GM10266 (cell line): ENCODE measurements around the gene SH2D3C.

ENCODE experiments used
- DNase-seq: peaks from one replicate; pipeline ENCODE4 v3.0.0; 2012; ENCODE audit errors: extremely low spot score
- TF ChIP-seq, protein P1 (sequence below): IDR thresholded peaks from 2 replicates; pipeline ENCODE4 v1.5.1; 2012; ENCODE audit warnings: mild to moderate bottlenecking, low read depth; ENCODE audit not compliant: control insufficient read depth, insufficient read depth; ENCODE audit errors: missing control alignments

Gene SH2D3C

GRCh38 chr9:127805620-127806019 lies 27.2 kb upstream of the SH2D3C start:
- TF ChIP-seq, protein P1, sequence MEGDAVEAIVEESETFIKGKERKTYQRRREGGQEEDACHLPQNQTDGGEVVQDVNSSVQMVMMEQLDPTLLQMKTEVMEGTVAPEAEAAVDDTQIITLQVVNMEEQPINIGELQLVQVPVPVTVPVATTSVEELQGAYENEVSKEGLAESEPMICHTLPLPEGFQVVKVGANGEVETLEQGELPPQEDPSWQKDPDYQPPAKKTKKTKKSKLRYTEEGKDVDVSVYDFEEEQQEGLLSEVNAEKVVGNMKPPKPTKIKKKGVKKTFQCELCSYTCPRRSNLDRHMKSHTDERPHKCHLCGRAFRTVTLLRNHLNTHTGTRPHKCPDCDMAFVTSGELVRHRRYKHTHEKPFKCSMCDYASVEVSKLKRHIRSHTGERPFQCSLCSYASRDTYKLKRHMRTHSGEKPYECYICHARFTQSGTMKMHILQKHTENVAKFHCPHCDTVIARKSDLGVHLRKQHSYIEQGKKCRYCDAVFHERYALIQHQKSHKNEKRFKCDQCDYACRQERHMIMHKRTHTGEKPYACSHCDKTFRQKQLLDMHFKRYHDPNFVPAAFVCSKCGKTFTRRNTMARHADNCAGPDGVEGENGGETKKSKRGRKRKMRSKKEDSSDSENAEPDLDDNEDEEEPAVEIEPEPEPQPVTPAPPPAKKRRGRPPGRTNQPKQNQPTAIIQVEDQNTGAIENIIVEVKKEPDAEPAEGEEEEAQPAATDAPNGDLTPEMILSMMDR = peak; percentile 45
- DNase-seq = peak; percentile 53

GRCh38 chr9:127803507-127804352 lies 25.3 kb upstream of the SH2D3C start:
- peak; percentile 45 for DNase-seq
- TF ChIP-seq, protein P1 = no peak

GRCh38 chr9:127802576-127803443 lies 24.3 kb upstream of the SH2D3C start, which contains the start of gene FPGS:
Gene FPGS (plus strand): TSS chr9:127802882. CDS start chr9:127802925, 43 bp downstream.
- TF ChIP-seq, protein P1 = no peak
- peak; percentile 98 for DNase-seq

- TF ChIP-seq, protein P1 = peak; percentile 26
- no peak for DNase-seq
Observed at GRCh38 chr9:127801955-127802575, 23.6 kb upstream of the SH2D3C start.

DNA sequence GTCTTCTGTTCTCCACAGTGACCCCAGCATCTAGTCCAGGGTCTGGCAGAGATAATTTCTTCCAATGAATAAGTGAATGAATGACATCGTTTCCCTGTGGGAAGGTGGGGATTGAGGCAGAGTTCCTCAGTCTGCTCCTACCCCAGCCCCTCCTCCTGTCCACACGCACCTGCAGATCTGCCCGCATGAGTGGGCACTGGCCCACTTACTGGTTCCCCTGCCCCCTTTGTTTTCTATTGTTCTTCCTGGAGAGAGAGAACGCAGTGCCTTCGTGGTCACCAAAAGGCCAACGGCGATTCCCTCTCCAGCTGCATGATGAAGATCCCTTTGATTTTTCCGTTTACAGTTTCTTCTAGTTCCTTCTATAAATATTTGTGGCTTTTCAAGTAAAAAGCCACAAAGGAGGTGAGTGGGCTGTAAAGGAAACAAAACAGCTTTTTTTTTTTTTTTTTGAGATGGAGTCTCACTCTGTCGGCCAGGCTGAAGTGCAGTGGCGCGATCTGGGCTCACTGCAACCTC lies 18.4 kb upstream of the SH2D3C start:
- TF ChIP-seq, protein P1 = no peak
- DNase-seq = peak; percentile 26

- no peak for DNase-seq
- TF ChIP-seq, protein P1 = no peak
Observed at GRCh38 chr9:127796225-127796813, 17.9 kb upstream of the SH2D3C start.
